GM18858 (cell line): ENCODE measurements around the gene KCNK15.
"Not testable (repeated sequence)": the region's sequence is repeated elsewhere in the genome, so short reads cannot be mapped to it uniquely, and the experiment has no call there.

Source experiments
- ATAC-seq: cut with Tn5 transposase; IDR thresholded peaks from one replicate; pipeline ENCODE4 v1.9.1; 2021; ENCODE audit not compliant: unreplicated experiment

KCNK15 gene

GRCh38 chr20:44745598-44746366 is at the start of gene KCNK15:
KCNK15 (plus strand) TSS chr20:44745865; CDS start chr20:44745911, 46 bp downstream.
- no peak for ATAC-seq

DNA sequence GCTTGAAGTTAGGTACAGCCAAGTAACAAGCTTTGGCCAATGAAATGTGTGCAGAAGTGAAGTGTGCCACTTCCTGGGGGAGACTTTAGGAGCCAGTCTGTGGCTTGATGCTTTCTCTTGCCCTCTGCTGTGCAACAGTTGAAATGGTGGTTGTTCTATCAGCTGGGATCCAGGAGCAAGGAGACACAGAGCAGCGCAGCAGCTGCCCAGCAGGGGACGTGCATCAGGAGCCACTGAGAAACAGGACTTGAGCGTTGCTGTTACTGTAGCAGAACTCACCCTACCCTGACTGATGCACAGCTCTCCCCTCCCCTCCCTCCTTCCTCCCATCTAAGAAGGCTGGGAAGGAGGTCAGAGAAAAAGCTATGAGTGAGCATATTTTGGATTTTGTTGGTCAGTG is 49.4 kb upstream of the KCNK15 start:
- ATAC-seq = no peak

DNA sequence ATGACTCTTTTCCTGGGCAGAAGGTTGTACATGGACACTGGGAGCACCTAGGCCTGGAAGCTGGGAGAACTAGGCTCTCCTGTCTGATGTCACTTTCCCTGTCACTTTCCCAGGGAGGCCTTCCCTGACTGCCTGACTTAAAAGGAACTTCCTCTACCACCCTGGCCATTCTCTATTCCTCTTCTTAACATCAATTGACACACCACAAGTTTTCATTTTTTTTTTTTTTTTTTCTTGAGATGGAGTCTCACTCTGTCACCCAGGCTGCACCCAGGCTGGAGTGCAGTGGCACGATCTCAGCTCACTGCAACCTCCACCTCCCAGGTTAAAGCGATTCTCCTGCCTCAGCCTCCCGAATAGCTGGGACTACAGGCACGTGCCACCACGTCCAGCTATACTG is 48.6 kb upstream of the KCNK15 start:
- ATAC-seq = not testable (repeated sequence)

DNA sequence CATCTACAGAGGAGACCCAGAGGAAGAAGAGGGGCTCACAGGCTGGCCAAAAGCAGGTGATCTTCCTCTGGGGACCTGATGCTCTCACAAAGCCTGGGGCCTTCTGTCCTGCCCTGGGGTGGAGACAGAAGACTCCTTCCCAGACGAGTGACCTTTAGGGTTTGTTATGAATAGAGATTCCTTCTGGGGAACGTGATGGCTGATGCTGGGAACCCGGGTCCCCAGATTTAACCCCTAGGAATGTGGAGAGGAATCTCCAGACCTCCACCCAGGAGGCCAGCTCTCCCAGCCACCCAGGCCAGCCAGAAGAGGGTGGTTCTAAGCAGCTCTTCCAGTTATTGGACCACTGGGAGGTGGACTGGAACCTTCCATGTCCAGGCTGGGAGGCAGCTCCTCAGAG is 47.3 kb upstream of the KCNK15 start:
- no peak for ATAC-seq

DNA sequence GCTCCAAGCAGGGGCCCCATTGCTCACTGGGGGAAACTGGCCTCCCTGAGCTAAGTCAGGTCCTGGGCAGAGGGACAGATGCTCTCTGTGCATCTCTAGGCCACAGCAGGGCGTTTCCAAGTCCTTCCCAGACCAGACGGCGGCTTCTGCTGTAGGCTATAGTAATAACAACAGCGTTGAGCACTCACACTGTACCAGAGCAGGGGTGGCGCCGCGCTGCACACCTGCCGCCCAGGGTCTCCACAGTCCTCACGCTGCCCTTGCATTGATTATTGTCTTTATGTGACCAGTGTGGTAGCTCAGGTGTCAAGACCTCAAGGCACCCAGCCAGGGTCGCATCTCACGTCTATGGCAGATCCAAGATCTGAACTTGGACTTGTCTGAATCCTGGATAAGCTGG is 45.4 kb upstream of the KCNK15 start:
- no peak for ATAC-seq

DNA sequence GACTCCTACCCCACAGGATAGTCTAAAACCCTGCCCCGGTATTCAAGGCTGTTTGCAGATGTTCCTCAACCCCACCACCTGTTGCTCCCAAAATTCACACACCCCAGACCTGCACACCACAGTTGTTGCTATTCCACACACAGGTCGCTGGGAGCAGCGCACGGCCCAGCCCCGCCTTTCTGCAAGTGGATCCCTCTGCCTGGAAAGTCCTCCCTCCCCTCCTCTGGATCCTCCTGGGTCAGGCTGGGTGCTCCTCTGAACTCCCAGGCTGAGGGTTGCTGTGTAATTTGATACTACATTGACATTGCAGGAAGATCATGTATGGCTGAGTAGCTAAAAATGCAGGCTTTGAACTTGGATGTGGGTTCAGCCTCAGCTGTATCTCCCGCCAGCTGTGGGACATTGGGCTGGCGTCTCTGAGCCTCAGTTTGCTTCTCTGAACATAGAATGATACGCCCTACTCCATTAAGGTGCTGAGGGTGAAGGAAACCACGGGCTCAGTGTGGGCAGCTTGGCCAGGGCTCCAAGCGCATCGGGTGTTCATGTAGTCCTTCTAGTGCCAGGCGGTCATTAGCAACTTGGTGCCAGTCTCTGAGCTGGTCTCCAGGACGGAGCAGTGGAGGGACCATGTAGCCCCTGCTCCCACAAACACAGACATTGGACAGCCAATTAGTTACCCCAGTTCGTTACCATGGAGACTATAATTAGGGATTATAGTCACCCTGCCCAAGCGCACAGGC is 44.4 kb upstream of the KCNK15 start:
- no peak for ATAC-seq

- ATAC-seq = no peak
These were observed 43.8 kb upstream of the KCNK15 start for GRCh38 chr20:44701858-44702256.

GRCh38 chr20:44702776-44703175 is 42.9 kb upstream of the KCNK15 start:
- ATAC-seq = no peak

GRCh38 chr20:44703183-44703925 is 42.3 kb upstream of the KCNK15 start:
- no peak for ATAC-seq

DNA sequence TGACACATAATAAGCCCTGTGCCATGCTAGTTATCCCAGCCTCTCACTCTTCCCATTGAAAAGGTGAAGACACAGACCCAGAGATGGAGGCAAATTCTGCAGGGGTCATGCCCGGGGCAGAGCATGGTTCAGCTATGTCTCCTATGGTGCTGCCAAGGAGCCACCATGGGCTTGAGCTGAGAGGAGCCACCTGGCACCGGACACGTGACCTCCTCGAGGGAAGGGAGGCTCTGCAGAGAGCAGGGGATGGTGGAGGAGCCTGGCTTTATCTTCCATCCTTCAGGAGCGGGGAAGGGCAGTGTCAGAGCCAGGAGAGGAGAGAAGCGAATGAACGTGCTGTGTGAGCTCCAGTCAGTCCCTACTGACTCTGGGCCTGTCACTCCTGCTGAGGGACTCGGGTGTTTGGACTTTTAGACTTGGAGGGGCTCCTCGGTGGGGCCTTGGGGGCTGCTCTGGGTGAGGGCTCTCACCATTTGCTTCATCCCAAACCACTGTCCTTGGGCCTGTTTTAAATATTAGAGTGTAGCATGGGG is 41.6 kb upstream of the KCNK15 start:
- ATAC-seq = no peak

- ATAC-seq = no peak
These were observed 41.1 kb upstream of the KCNK15 start for GRCh38 chr20:44704551-44704971.

- ATAC-seq = no peak
These were observed 40.1 kb upstream of the KCNK15 start for GRCh38 chr20:44705364-44706094.

DNA sequence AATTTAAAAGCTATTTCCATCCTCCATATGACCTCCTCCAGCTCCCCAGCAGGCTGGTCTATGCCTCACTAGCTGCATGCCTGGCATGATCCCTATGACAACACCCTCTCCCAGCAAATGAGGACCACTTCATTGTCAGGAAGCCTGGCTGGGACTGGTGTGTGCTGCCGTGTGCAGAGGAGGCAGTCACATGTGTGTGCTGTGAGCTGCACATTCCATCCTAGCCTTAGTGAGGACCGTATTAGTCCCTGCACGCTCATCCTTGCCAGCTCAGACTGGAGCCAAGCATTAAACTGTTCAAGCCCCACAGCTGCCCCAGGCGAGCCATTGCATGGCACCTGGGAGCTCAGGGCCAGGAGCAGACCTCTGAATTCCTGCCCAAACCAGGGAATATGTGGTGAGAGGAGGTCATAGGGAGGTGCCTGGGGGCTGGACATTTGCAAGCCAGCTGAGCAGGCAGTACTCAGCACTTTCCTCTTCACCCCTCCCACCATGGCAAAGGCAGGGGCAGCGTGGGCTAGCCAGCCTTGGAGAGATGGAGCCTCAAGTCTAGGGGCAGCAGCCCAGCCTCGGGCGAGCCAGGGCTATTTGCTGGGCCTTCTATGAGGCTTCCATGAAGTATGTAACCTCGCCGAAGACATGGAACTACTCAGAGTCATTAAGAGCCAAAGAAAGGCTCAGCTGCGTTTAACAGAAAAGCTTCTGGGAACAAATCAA is 39.2 kb upstream of the KCNK15 start:
- no peak for ATAC-seq

DNA sequence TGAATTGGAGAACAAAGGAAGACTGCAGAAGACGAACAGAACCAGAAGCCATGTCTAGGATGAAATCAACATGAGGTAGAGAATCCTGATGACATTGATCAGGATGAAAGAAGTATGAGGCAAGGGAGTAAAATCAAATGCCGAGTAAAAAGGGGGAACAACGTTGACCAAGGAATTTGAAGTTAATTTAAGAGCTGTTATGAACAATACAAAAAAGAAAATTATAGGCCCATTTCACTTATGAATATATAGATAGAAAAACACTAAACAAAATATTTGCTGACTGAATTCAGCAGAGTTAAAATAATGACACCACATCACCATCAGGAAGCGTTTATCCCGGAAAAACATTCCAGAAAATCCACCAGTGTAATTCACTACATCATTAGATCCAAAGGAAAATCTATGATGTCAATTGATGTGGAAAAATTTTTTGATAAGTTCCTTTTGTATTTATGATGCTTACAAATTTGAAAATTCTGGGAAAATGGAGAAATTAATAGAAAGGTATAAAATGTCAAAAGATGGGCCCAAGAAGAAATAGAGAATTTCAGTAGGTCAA is 38.6 kb upstream of the KCNK15 start:
- no peak for ATAC-seq

DNA sequence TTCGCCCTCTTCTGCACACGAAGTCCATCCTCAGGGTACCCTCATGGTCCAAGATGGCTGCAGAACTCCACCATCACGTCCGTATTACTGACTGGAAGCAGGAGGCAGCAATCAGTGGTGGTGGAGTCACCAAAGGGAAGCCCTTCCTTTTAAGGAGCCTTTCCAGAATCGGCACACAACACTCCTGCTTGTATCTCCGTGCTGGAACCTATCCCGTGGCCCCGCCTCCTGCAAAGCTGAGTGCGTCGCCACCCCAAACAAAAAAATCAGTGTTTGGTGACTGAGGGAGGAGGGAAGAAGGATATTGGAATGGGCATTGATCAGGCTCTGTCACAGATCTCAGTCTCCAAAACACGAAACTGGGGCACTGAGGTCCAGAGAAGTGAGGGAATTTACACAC is 36.3 kb upstream of the KCNK15 start:
- ATAC-seq = no peak

DNA sequence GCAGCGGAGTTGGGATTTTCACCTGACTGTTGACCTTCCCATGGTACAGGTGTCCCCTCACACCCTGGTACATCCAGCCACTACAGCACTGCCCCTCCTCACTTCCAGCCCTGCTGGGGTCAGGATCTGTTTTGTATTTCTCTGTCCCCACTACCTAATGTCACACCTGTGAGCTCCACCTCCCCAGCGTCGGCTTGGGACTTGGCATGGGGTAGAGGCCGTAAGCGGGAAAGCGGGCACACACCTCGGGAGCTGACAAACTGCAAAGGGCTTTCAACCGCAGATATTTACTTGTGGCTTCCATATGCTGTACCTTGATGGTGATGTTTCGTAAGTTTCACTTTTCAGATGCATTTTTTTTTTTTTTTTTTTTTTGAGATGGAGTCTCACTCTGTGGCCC is 35.9 kb upstream of the KCNK15 start:
- no peak for ATAC-seq

GRCh38 chr20:44711237-44711636 is 34.4 kb upstream of the KCNK15 start:
- no peak for ATAC-seq

DNA sequence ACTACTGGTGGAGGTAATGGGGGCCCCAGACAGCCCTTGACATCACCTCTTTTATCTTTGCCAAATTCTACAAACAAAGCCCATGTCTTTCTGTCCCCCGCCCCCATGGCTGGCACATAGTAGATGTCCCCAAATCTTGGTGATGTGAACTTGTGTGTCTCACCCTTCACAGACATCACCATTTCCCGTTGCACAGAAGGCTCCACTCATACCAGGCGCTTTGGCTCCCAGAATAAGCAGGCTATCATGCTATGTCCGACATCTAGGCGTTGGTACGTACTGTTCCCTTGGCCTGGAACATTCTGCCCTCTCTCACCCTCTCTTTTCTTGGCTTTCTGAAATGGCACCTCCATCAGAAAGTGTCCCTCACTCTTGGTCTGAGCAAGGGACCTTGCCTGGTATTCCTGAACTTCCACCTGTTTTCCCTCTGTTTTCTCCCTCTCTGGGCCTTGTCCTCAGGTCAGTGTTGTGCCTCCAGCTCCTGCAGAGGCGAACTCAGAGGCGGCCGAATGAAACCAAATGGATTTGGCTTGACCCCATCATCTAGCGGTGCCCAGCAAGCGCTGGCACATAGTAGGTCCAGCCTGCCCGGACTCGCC is 31.5 kb upstream of the KCNK15 start:
- ATAC-seq = no peak

- ATAC-seq = no peak
These were observed 30.8 kb upstream of the KCNK15 start, which contains the start of gene CCN5 for GRCh38 chr20:44714701-44715498. CCN5 (plus strand) TSS chr20:44715369; CDS start chr20:44715391, 22 bp downstream.
